Measurements from ENCODE around the gene CCDC51. TPM values are rescaled to one million over a fixed set of nuclear protein-coding genes. Genes with fewer than 3 reads are reported as not detected.

CCDC51 gene
- total RNA-seq, 1 experiment from 2014 or later, result 29.3 TPM

- H2AFZ ChIP-seq (ENCODE audit: low read depth, low read length, poor library complexity, severe bottlenecking), result no peak overlapping the region
- H3K36me3 ChIP-seq (ENCODE audit: control insufficient read depth in 1 of 2, insufficient read depth in 2 of 2, low read length in 2 of 2), result no peaks in the 10 kb centered on the region; a peak in 1 of 4 replicates
- BruUV-seq (replicated peaks), result no TSS peak
- no peak overlapping the region for H3K4me3 ChIP-seq (replicated peaks in 1 of 2; ENCODE audit: low read depth in 1 of 2, low read length in 2 of 2)
- DNase-seq (ENCODE audit: low read depth, low spot score) (no peak), ATAC-seq (no peak)
- H4K20me1 ChIP-seq (ENCODE audit: insufficient read depth), result no peaks in the 10 kb centered on the region
- H3K9me2 ChIP-seq (ENCODE audit: insufficient read depth), result no peaks in the 10 kb centered on the region
- no peak overlapping the region for H3K27ac ChIP-seq (ENCODE audit: low read depth, low read length)
- intact Hi-C loops (cut with micrococcal nuclease), result no loop called here
- ChIA-PET RAD21 (ENCODE audit: low non-redundant PET in 1 of 2, low total read pairs in 2 of 2, uncharacterized antibody in 2 of 2, unreplicated experiment in 2 of 2) (interaction anchor here in 1 of 2 experiments (1.3 kb wide), 1 partner anchor 19 kb away, joined by 5 read pairs; no protein-coding TSS in a partner anchor), POLR2A (no interaction called here), CTCF (no interaction called here)
- no peak overlapping the region for H3K9ac ChIP-seq (ENCODE audit: low read length)
- no peak overlapping the region for H3K4me2 ChIP-seq (ENCODE audit: low read length)
- TF ChIP-seq ZNF274 (IDR thresholded peaks at IDR 0.05; ENCODE audit: low read depth, low read length) (no peak), JUND (IDR thresholded peaks at IDR 0.05) (no peak), EZH2phosphoT487 (IDR thresholded peaks at IDR 0.05; ENCODE audit: borderline replicate concordance) (no peak), SIN3A (IDR thresholded peaks at IDR 0.05; ENCODE audit: low read depth) (no peak), ELF1 (IDR thresholded peaks at IDR 0.05; ENCODE audit: borderline replicate concordance, low read depth) (no peak)
- H3K9me3 ChIP-seq (ENCODE audit: control insufficient read depth in 1 of 2, insufficient read depth in 1 of 2, low read depth in 1 of 2, low read length in 2 of 2), result no peaks in the 10 kb centered on the region
- no peaks in the 10 kb centered on the region for H3K27me3 ChIP-seq (ENCODE audit: insufficient read depth, low read length)
- no peaks in the 10 kb centered on the region for H3K79me2 ChIP-seq (ENCODE audit: insufficient read depth, low read length)
- H3K4me1 ChIP-seq (ENCODE audit: control insufficient read depth in 1 of 2, insufficient read depth in 2 of 2, low read length in 2 of 2), result no peaks in the 10 kb centered on the region
Measured at GRCh38 chr3:48416546-48416945, 23.4 kb downstream of the CCDC51 start.

- no TSS peak for BruUV-seq (replicated peaks)
- Histone ChIP-seq H3K27ac (ENCODE audit: low read depth, low read length) (no peak overlapping the region), H3K9me3 (ENCODE audit: control insufficient read depth in 1 of 2, insufficient read depth in 1 of 2, low read depth in 1 of 2, low read length in 2 of 2) (no peaks in the 10 kb centered on the region), H3K79me2 (ENCODE audit: insufficient read depth, low read length) (no peaks in the 10 kb centered on the region), H3K4me2 (ENCODE audit: low read length) (no peak overlapping the region), H3K9me2 (ENCODE audit: insufficient read depth) (no peaks in the 10 kb centered on the region), H4K20me1 (ENCODE audit: insufficient read depth) (no peaks in the 10 kb centered on the region), H3K9ac (ENCODE audit: low read length) (no peak overlapping the region), H3K27me3 (ENCODE audit: insufficient read depth, low read length) (no peaks in the 10 kb centered on the region), H3K4me1 (ENCODE audit: control insufficient read depth in 1 of 2, insufficient read depth in 2 of 2, low read length in 2 of 2) (no peaks in the 10 kb centered on the region), H2AFZ (ENCODE audit: low read depth, low read length, poor library complexity, severe bottlenecking) (no peak overlapping the region), H3K36me3 (ENCODE audit: control insufficient read depth in 1 of 2, insufficient read depth in 2 of 2, low read length in 2 of 2) (no peaks in the 10 kb centered on the region; a peak in 1 of 4 replicates), H3K4me3 (replicated peaks in 1 of 2; ENCODE audit: low read depth in 1 of 2, low read length in 2 of 2) (no peak overlapping the region)
- DNase-seq (ENCODE audit: low read depth, low spot score) (no peak), ATAC-seq (no peak)
- ChIA-PET CTCF (no interaction called here), RAD21 (ENCODE audit: low non-redundant PET in 1 of 2, low total read pairs in 2 of 2, uncharacterized antibody in 2 of 2, unreplicated experiment in 2 of 2) (interaction anchor here in 1 of 2 experiments (1.3 kb wide), 1 partner anchor 20 kb away, joined by 5 read pairs; no protein-coding TSS in a partner anchor), POLR2A (no interaction called here)
- intact Hi-C loops (cut with micrococcal nuclease), result no loop called here
- TF ChIP-seq CEBPB (IDR thresholded peaks at IDR 0.05; ENCODE audit: low read depth) (no peak), JUND (IDR thresholded peaks at IDR 0.05) (no peak), REST (IDR thresholded peaks at IDR 0.05; ENCODE audit: low read depth) (no peak), POLR2A (IDR thresholded peaks at IDR 0.05; ENCODE audit: borderline replicate concordance, extremely low read depth, insufficient read depth, insufficient read length) (no peak), ZBTB33 (IDR thresholded peaks at IDR 0.05; ENCODE audit: extremely low read depth, insufficient replicate concordance, low read length) (no peak), EZH2phosphoT487 (IDR thresholded peaks at IDR 0.05; ENCODE audit: borderline replicate concordance) (no peak), ELF1 (IDR thresholded peaks at IDR 0.05; ENCODE audit: borderline replicate concordance, low read depth) (no peak), SRF (IDR thresholded peaks at IDR 0.05; ENCODE audit: low read depth) (no peak), POLR2AphosphoS5 (IDR thresholded peaks at IDR 0.05; ENCODE audit: low read depth, low read length) (no peak), TCF7L2 (IDR thresholded peaks at IDR 0.05; ENCODE audit: borderline replicate concordance, extremely low read depth, insufficient read depth, insufficient read length) (no peak), ATF3 (IDR thresholded peaks at IDR 0.05) (no peak), ZFX (IDR thresholded peaks at IDR 0.05) (no peak), YY1 (IDR thresholded peaks at IDR 0.05; ENCODE audit: extremely low read depth, insufficient replicate concordance, low read depth, low read length) (no peak), SP1 (IDR thresholded peaks at IDR 0.05; ENCODE audit: low read depth) (no peak)
Measured at GRCh38 chr3:48416091-48416505, 23.8 kb downstream of the CCDC51 start.
